Activated CD4-positive, alpha-beta T cell treated with anti-CD3 and anti-CD28 coated beads, Interleukin-2, amount 50 U/mL, for 16 hours (primary cell): ENCODE data around the gene MED22.
A peak's percentile ranks its signal among the peaks of the same experiment; 100 is the strongest.

Source experiments
- DNase-seq: peaks from one replicate; pipeline ENCODE4 v3.0.0-alpha.2; 2020

MED22 gene

DNA sequence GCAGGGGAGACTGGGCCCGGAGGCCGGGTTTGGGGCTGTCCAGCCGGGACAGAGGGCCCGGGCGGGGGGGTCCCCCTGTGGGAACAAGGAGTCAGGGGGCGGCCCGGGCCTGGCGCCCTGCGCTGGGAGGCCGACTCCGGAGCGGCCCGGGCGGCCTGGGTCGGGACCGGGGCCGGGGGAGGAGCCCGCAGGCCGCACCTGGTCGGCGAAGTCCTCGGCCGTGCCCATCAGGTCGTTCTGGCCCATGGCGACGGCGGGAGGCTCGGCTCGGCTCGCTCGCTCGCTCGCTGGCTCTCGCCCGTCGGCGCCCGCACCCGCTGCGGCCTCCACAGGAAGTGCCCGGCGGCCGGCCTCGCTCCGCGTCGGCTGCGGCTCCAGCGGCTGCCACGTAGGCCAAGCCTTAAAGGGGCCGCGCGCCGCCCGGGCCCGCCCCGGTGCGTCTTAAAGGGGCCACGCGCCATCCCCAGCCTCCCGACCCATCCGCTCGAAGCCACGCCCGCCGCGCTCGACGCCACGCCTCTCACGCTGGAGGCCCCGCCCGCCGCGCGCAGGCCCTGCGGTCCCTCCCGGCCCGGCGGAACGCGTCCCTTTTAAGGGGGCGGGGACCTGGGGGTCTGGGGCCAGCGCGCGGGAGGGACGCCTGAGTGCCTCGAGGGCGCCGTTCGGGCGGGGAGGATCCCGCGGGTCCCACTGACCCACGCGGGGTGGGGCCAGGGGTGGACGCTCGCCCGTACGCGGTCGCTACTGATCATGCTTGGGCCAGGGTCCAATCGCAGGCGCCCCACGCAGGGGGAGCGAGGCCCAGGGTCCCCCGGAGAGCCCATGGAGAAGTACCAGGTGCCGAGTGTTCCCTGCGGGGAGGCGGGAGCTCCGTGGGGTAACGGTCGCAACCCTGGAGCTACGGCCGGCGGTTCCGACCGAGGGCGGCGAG is 28.1 kb upstream of the MED22 start, which contains the start of the genes STKLD1 and SURF4:
Gene STKLD1 (plus strand): TSS at position 643 of the 931 bp plus-strand sequence. CDS start 108 bp downstream, at position 751.
Gene SURF4 (minus strand): TSS at position 337 of the 931 bp plus-strand sequence. CDS start 91 bp downstream, at position 246.
- peak; percentile 96 for DNase-seq

DNA sequence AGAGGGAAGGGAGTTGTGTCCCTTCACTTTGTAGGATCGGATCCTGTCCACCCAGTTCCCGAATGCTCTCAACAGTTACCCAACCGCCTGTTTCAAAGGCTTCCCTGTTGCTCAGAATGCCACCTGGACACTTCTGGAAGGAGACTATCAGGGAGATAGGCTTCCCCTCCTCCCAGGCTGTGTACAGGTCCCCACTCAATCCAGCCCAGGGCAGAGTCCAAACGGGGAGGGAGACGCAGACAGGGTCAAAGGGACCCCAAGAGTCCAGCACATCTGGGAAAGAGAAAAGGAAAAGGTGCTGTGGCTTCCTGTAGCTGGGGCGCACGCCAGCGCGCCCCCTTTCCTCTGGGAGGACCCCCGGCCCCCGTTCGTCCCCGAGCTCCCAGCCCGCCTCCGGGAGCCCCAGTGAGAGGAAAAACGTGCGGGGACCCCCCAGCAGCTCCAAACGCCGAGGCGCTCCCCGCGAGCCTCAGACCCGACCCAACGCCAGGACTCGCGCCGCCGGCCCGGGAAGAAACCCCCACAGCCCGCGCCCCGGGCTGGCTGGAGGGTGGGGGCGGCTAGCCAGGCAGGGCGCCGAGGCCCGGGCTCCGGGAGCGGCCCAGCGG is 27.3 kb upstream of the MED22 start:
- DNase-seq = peak; percentile 46

DNA sequence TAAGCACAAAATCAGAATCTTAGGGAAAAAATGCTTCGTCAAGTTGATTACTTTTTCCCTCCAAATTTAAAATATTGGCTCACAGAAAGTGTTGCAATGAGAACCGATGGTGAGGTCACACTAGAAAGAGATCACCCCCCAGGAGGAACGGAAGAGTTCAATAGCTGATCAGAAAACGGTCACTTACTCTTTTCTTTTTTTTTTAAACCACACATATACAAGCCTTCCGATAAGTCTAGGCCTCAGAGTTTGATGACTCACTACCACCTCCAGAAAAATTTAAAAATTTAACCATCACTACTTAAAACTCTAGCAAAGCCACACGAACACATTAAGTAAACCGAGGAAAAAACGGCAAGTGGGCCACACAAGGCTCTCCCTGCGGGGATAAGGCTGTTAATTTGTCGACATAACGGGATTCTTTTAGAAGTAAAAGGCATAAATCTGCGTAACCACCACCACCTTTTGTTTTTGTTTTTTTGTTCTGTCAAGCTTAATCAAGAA is 26.7 kb upstream of the MED22 start:
- peak; percentile 73 for DNase-seq

DNA sequence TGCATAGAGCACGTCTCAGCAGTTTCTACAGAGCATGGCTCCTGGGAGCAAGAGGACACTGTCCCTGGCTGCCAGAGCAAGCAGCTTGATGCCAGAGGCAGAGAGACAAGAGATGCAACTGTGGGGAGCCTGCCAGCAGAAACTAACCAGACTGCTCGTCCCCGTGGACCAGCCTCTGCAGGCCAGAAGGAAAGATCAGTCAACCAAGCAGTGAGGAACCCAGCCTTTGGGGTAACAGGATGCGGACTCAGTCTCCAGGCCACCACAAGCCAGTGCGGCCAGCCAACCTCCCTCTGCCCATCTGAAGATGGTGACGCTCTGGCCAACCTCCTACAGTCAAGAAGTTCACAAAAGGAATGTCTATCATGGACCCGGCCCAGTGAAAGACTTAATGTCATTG is 24.2 kb upstream of the MED22 start:
- no peak for DNase-seq

DNA sequence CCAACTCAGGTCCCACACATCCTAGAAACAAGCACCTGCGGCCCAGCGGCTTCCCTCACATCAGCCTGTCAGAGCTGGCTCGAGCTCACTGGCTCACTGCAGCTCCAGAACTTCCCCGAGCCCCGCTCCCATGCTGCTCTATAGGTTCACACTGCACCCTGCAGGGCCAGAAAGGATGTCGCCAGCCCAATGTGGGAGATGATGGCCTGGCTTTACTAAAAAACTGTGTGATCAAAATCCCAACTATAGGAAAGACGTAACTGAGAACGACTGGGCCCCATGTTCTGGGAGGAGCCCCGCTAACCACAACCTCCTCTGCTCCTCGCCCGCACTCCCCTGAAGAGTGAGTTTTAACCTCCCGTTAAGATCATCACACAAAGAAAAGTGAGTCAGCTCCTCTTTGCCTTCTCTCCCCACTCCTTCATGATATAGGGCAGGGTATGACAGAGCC is 23.4 kb upstream of the MED22 start:
- DNase-seq = peak; percentile 90

DNA sequence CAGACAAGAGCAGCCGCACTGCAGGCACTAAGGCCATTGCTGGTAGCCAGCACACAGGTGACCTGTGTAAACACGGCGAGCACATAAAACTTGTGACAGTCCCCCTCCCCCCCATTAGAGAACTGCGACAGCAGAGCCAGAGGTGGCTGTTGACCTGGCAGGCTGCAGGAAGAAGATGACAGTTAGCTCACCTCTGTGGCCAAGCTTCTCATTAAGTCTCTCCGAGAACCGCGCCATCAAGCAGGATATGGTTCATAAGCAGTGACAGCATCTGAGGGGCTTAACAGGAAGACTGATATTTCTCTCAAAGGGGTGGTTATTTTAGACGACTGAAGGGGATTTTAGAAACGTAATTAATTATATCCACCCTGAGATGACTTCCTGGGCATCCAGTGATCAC is 22.8 kb upstream of the MED22 start:
- peak; percentile 66 for DNase-seq

DNA sequence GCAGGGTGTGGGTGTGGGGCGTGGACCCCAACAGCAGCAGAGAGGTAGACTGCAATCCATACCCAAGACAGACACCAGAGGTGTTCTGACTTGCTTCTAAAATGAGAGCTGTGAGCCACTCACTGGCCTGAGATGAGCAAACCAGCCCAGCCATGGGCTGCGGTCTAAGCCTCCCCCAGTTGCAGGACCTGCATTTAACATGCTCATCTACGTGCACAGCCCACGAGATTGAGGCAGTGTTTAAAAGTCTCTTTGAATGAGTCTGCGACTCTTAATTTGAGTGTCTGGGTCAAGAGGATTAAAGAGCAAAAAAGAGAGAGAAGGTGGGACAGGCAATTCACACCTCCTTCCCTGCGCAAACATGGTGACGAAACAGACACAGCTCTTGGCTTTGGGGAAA is 22.0 kb upstream of the MED22 start:
- peak; percentile 64 for DNase-seq

DNA sequence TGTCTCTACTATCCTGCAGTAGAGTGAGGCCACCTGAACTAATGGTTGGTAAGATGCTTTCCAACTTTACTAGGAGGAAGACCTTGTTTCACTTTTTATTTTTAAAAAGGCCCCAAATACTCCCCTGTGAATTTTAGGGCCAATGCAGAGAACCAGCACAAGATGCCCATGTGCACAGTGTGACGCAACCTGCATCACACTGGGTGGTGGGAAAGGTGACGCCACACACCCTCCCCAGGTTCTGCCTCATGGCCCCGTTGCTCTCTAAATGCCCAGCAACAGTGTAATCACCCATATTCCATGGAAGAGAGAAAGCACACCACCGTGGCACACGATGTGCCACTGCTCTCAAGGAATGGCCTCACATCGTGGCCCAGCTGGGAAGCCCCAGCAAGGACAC is 21.5 kb upstream of the MED22 start:
- DNase-seq = no peak

DNA sequence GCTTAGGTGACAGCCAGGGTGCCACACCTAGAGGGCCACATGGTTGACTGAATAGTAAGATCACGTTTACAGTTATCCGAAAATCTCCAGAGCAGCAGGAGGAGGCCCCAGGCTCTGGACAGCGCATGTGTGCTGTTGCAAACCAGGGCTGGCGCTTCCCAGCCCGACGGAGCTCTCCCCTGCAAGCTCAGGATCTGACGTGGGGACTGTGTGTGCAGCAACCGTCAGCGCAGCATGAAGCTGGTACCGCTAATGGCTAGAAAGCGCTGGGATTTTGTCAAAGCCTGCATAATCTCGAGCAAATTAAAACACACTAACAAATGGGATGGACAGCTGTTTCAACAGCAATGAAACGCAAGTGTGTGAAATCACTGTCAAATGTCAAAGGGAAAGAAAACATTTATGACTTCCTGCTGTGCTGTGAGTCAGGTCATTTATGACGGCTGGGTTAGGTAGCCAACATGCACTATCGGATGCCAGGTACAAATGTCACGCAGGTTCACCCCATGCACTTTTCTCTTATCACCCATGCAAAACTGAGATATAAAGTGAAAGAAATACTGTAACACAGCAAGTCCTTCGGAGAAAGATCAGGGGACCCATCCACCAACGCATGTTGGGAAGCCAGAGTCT is 20.4 kb upstream of the MED22 start:
- no peak for DNase-seq

DNA sequence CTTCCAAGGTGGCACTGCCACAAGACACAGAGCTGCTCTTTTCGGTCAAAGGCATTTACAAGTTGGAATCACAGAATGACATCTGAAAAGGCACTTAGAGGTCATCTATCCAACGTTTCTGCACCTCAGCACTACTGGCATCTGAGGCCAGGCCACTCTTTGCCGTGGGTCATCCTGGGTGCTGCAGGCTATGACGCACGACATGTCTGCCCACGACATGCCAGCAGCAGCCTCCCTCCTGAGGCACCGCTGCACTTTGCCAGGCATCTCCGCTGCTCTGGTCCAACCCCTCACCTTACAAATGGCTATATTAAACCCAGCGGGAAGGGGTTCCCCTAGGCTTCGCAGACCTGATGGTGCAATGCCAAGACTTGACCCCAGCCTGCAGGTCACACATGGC is 19.8 kb upstream of the MED22 start:
- no peak for DNase-seq

DNA sequence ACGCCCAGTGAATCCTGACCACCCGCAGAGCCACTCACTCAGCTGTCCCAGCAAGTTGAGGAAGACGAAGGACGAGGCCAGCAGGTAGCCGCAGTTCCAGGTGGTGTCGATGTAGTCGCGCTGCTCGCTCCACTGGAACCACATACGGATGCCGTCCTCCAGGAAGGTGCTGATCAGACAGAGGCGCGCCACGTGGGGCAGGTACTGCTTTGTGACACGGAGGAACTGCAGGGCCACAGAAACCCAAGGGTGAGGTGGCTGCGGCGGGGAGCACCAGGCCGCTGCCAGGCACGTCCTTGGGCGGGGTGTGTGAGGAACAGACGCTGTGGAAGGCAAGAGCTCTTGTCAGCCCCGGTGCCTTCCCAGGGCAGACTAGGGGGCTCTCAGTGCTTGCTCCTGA is 19.3 kb upstream of the MED22 start:
- DNase-seq = no peak

DNA sequence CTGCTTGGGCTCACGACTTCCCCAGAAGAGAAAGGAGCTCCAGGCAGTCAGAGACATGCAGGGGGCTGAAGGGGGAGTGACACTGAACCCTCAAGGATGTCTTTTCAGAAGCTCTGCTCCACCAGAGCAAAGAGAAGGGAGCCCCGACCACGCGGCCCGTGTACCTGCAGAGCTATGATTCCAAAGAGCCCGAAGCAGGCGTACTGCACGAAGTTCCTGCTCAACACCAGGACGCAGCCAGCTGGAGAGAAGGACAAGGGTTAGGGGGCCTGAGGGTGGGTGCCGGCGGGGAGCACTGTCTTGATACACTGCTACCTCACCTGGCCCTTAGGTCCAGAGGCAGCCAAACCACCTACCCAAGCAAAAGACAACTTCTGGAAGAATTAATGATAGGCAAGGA is 18.5 kb upstream of the MED22 start:
- no peak for DNase-seq

DNA sequence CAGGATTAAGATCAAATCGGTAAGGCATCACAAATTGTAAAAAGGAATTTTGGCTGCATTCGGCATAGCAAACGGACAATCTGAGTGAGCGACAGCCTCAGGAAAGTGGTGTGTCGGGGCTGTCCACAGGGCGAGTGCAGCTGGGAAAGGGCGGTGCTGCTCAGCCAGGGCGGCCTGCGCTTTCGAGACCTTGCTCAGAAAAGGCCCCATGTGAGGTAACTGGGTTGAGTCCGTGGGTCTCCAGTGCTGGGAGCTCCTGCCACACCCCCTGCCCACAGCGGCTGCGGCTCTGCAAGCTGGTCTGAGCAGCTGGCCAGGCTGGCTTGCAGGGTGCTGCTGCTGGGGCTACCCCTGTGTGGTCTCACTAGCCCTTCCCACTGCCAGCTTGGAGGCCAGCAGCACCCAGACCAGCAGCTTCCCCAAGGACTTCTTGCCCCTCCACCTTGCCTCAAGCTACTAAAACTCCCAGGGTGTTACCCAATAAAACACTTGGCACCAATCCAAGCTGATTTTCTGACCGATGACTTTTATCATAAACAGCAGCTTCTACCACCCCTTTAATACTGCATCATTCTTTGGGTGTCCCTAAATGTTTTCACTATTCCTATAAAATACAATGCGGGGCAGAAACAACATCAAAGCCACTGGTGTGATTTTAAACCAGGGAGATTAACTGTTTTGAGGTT is 14.6 kb upstream of the MED22 start:
- no peak for DNase-seq

DNA sequence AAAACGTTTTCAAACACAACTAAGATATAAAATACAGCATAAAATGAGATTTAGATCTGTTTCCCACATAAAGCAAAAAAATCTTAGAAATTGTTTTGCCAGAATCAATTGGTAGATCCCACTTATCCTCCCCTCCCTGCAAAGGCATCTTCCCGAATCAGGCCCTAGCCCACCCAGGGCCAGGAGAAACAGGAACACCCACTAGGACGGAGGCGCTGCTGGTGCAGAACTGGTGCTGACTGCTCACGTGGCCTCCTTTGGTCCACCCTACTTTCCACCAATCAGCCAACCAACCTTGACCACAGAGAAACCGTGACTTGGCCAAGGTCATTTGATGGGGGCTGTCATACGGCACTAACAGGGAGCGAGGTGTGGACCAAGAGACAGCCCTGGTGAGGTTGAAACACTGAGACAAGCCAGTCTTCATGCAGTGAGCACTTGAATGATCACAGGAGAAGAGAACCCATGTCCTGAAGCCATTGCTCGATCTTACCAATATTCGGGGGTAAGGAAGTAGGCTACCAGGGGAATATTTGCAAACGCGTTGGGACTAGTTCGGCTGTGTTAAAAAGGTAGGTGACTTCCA is 13.7 kb upstream of the MED22 start:
- no peak for DNase-seq

DNA sequence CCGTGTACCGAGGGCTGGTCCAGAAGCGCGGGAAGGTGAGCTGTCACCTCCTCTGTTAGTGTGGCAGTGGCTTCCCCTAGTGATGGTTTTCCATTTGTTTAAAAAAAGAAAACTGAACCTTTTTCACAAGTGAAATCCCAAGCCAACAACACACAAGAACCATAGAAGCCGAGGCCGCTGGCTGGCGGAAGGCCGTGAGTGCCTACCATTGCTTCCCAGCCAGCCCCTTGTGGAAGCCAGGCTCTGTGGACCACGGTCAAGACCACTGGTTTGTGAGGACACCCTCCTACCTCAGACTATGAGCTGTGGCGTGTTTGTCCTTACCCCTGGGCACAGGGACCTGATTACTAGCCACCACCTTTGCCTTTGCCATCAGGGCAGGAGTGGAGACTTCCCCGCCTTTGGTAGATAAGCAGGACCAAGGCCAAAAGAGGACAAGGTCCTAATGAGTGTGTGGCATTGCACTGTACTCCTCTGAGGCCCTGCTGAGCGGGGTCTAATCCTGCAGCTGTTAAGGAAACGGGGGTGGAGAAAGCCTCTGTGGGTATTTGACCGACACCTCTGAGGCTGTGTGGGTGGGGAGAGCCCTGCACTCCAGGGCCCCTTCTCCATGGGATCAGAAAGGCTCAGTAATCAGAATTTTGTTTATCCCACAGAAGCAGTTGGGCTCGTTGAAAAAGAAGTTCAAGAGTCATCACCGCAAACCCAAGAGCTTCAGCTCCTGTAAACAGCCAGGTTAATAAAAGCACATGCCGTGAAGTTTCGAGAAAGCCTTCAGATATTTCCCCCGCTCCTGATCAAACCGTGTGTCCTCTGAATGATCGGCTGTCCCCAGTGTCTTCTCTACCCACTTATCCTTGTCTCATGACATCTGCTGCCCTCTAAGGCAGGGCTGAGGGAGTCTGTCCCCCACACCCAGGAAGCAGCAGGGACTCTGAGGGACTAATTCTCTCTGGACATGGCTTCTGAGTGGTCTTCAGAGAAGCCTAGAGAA is 12.8 kb upstream of the MED22 start:
- no peak for DNase-seq

DNA sequence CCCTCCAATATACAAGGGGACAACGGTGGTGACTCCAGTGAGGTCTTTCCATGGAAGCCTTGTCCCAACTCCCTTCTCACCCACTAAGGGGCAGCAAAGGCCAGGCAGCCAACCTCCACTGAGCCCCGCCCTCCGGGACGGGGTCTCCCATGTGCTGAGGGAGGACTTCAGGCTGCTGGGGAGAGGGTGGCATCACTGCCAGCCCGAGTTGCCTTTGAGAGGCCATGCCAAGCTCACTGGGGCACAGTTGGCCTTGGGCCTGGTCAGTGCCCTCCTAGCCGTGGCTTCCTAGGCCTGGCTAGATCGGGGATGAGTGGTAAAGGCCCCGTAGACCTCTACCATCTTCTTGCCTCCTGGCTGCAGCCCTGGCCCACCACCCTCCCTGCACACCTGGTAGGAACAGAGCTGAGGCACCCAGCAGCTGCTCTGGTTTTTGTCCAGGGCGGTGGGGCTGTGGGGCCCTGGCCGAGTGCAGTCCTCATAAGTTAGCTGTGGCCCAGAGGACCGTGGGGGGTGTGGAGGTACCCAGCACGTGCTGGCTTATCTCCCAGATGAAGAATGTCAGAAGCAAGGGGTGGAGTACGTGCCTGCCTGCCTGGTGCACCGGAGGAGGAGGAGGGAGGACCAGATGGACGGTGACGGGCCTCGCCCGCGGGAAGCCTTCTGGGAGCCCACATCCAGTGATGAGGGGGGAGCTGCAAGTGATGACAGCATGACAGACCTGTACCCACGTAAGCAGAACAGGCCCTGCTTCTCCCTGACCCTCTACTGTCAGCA is 11.7 kb upstream of the MED22 start:
- DNase-seq = no peak

DNA sequence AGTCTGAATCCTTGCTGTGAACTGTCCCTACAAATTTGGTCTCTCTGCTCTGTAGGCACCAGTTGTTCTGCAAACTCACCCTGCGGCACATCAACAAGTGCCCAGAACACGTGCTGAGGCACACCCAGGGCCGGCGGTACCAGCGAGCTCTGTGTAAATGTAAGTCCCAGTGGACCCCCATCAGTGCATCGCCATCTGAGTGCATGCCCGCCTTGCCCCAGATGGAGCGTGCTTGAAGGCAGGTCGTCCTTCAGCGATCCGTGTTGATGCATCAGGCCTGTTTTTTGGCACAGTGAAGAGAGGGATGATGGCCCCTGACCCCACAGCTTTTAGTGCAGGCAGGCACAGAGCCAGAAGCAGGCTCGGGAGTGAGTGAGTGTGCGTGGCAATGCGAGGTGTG is 9.7 kb upstream of the MED22 start:
- DNase-seq = no peak

DNA sequence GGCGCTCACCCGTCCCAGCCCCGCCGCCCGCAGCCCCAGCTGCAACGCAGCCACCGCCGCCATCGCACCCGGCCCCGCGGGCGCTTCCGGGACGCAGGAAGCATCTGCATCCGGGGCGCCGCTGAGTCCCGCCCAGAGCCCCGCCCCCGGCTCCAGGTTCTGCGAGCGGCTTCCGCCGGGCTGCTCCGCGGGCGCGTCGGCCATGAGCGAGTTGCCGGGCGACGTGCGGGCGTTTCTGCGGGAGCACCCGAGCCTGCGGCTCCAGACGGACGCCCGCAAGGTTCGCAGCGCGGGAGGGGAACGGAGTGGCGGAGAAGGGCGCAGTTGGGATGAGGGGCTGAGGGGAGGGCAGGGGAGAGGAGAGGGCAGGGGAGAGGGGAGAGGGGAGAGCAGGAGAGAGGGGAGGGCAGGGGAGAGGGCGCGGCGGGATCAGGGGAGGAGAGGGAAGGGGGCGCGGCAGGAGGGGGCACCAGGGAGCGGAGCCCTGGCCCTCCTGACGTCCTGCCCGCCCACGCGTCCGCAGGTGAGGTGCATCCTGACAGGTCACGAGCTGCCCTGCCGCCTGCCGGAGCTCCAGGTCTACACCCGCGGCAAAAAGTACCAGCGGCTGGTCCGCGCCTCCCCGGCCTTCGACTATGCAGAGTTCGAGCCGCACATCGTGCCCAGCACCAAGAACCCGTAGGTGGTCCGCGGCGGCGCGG is 8.6 kb upstream of the MED22 start, which contains the start of the genes SURF1 and SURF2:
Gene SURF1 (minus strand): TSS at position 97 of the 701 bp plus-strand sequence. CDS start 34 bp downstream, at position 63.
Gene SURF2 (plus strand): TSS at position 160 of the 701 bp plus-strand sequence. CDS start 43 bp downstream, at position 203.
- peak; percentile 91 for DNase-seq

DNA sequence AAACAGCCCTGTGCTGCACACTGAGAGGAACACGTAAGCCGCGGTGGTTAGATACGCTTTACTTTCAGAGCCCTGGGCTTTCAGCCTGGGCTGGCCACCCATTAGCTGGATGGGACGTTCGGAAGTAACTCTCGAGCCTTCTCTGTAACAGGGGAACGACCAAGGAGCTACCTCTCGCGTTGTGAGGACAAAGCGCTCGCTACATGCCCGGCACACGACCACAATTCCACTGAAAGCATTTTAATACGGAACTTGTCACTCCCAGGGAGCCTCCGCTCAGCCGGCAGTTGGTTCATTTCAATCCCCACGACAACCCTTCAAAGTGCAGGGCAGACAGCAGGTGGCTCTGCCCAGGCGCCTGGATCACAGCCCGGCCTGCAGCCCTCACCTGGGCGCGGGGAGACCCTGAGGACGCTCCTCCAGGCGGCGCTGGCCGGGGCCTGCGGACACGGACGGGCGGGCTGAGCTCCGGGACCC is 8.0 kb upstream of the MED22 start:
- DNase-seq = no peak
